Vagina (tissue), 2 donors: ENCODE results near the gene GAMT.

ENCODE experiments used
- CTCF ChIP-seq, 3 experiments: fragments of 450-650 bp in 2 of 3; fragments of 200-600 bp in 1 of 3; sonication (generic) in 1 of 3; IDR thresholded peaks; one replicate each; pipeline ENCODE4 v1.5.1; 2017 to 2019; ENCODE audit warnings: antibody characterized with exemption in 3 of 3, mild to moderate bottlenecking in 2 of 3, moderate library complexity in 2 of 3
- POLR2A ChIP-seq, 2 donors: fragments of 450-650 bp; IDR thresholded peaks; one replicate each; pipeline ENCODE4 v1.6.1; 2017; ENCODE audit warnings: antibody characterized with exemption in 2 of 2, mild to moderate bottlenecking in 2 of 2, moderate library complexity in 2 of 2

- TF ChIP-seq CTCF (IDR thresholded peaks at IDR 0.05) (no peak), POLR2A (IDR thresholded peaks at IDR 0.05) (no peak)
Observed at GRCh38 chr19:1425102-1425837, 23.9 kb upstream of the GAMT start.
